ENCODE results near the gene FANCE. TPM values are rescaled to one million over a fixed set of nuclear protein-coding genes. Genes with fewer than 3 reads are reported as not detected.

Gene FANCE
- total RNA-seq, 4 donors from 2014 or later: 4.1 to 6.6 (median 6.2) TPM

DNA sequence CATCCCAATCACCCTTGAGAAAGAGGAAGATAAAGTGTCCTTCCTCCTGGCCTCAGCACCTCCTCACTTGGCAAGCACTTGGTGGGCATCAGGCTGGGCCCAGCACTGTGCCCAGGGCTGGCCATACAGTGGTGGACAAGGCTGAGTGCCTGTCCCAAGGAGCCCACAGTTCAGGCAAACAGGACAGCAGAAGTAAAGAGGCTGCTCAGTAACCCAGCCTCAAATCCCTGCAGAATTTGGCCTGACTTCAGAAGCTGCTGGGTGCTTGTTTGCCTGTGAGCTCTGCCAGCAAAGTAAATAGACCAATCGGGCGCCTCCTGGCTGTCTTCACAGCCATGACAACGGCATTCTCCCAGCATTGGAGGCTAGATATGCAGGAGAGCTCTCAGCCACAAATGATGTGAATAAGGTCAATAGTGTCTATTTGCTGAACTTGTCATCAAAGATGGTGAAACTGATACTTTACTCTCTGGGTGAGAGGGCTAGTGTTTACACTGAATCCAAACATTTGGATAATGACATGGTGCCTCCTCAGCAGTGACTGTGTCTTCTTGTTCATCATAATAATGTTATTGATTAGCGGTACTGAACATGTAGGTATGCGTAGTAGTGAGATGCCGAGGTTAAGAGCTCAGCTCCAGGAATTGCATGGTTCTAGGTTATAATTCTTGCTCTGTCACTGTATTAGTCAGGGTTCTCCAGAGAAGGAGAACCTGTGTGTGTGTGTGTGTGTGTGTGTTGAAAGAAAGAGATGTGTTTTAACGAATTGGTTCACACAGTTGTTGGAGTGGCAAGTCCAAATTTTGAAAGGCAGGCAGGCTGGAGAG lies 36.9 kb upstream of the FANCE start:
- TF ChIP-seq, protein P1, sequence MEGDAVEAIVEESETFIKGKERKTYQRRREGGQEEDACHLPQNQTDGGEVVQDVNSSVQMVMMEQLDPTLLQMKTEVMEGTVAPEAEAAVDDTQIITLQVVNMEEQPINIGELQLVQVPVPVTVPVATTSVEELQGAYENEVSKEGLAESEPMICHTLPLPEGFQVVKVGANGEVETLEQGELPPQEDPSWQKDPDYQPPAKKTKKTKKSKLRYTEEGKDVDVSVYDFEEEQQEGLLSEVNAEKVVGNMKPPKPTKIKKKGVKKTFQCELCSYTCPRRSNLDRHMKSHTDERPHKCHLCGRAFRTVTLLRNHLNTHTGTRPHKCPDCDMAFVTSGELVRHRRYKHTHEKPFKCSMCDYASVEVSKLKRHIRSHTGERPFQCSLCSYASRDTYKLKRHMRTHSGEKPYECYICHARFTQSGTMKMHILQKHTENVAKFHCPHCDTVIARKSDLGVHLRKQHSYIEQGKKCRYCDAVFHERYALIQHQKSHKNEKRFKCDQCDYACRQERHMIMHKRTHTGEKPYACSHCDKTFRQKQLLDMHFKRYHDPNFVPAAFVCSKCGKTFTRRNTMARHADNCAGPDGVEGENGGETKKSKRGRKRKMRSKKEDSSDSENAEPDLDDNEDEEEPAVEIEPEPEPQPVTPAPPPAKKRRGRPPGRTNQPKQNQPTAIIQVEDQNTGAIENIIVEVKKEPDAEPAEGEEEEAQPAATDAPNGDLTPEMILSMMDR (IDR thresholded peaks at IDR 0.05): peak in 5 of 6 experiments; percentile 16 to 93 (median 88)
- TF ChIP-seq POLR2A (IDR thresholded peaks at IDR 0.05): no peak
- Histone ChIP-seq H3K9me3 (no peaks in the 10 kb centered on the region), H3K36me3 (peaks cover 16 to 21% of the 10 kb centered on the region in 2 donors), H3K4me3 (replicated peaks in 1 of 3) (no peak overlapping the region), H3K27ac (peak overlapping the region in 2 of 3 donors; percentile 12 to 23), H3K4me1 (peaks cover 8% of the 10 kb centered on the region in 2 donors), H3K27me3 (no peaks in the 10 kb centered on the region)
- WGBS, 2 donors: 48 to 59% methylated on average over 7 of the region's 7 CpGs
- DNase-seq: peak; percentile 89 to 90
- intact Hi-C loops (cut with DNase I): no loop called here

DNA sequence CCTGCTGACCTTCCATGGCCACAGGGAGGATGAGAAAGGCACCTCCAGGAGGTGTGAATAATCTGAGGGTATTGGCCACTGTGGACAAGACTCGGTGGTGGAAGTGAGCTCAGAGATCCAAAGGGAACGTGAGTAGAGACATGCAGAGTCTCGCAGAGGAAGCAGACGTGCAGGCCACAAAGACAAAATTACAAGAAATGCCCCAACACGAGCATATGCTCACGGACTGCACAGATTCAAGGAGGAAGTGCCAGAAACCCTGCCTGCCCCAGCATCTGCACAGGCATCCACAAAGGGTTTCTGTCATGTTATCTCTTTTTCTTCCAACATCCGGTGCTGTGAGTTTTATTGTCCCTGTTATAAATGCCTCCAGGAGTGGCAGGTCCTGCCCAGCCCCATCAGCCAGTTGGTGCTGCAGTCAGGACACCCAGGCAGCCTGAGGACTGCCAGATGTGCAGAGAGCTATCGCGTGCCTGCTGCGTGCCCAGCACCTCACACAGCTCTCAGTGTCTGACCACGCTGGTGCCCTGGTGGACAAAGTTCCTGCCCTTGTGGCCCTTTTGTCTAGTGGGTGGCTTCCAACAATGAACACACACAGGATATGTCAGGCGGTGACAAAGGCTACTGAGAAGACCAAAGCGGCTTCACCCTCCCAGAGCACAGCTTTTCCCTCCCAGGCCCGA lies 34.0 kb upstream of the FANCE start:
- no peak overlapping the region for H3K27ac ChIP-seq
- H3K4me3 ChIP-seq (replicated peaks in 1 of 3): no peak overlapping the region
- TF ChIP-seq, protein P1 (IDR thresholded peaks at IDR 0.05): no peak
- TF ChIP-seq POLR2A (IDR thresholded peaks at IDR 0.05): no peak
- intact Hi-C loops (cut with DNase I): no loop called here
- no peaks in the 10 kb centered on the region for H3K9me3 ChIP-seq
- H3K4me1 ChIP-seq: peaks cover 8% of the 10 kb centered on the region in 2 donors
- DNase-seq: no peak
- no peaks in the 10 kb centered on the region for H3K27me3 ChIP-seq
- 85 to 93% methylated on average over 11 to 14 of the region's 14 CpGs for WGBS, 2 donors
- peaks cover 15 to 16% of the 10 kb centered on the region in 2 donors for H3K36me3 ChIP-seq

DNA sequence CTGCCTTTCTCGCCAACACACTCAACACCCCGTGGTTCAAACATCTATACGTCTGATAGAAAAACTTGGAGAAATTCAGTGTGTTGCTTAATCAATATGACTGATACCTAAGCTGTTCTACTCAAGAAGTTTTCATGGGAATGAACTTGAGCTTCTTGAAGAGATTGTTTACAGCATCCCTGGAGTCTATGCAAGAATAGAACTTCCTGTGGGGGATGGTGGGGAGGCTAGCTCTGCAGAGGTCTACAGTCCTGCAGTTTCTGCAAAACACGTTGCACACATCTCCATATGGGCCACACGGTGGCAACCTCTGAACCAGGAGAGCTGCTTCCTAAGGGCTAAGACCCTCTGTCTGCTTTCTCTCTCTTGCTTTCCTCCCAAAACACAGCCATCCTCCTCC lies 32.7 kb upstream of the FANCE start:
- no peak for TF ChIP-seq POLR2A (IDR thresholded peaks at IDR 0.05)
- TF ChIP-seq, protein P1 (IDR thresholded peaks at IDR 0.05): no peak
- Histone ChIP-seq H3K4me3 (replicated peaks in 1 of 3) (no peak overlapping the region), H3K36me3 (peaks cover 21 to 22% of the 10 kb centered on the region in 2 donors), H3K4me1 (peaks cover 7 to 8% of the 10 kb centered on the region in 2 donors), H3K27ac (no peak overlapping the region), H3K27me3 (no peaks in the 10 kb centered on the region), H3K9me3 (no peaks in the 10 kb centered on the region)
- no peak for DNase-seq
- WGBS, 2 donors: 79% methylated on average over 5 of the region's 5 CpGs
- intact Hi-C loops (cut with DNase I): no loop called here

DNA sequence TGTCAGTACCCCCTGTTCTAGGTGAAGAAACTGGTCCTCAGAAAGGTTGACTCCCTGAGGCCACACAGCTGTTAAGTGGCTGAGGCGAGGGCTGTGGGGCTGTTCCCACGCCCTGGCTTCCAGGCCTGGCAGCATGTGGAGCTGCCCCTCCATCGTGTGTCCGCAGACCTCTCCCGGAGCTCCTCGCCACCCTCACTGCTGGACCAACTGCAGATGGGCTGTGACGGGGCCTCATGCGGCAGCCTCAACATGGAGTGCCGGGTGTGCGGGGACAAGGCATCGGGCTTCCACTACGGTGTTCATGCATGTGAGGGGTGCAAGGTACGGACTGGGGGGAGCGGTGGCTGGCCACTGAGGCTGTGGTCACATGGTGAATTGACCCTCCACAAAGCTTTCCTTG lies 32.2 kb upstream of the FANCE start:
- no peaks in the 10 kb centered on the region for H3K27me3 ChIP-seq
- 87% methylated on average over 4 of the region's 14 CpGs; no CpG with 5 or more reads in 1 of the 2 donors for WGBS, 2 donors
- H3K36me3 ChIP-seq: peaks cover 26 to 28% of the 10 kb centered on the region in 2 donors
- DNase-seq: no peak
- TF ChIP-seq, protein P1 (IDR thresholded peaks at IDR 0.05): no peak
- TF ChIP-seq POLR2A (IDR thresholded peaks at IDR 0.05): no peak
- H3K4me3 ChIP-seq (replicated peaks in 1 of 3): no peak overlapping the region
- H3K27ac ChIP-seq: no peak overlapping the region
- no peaks in the 10 kb centered on the region for H3K9me3 ChIP-seq
- peaks cover 2% of the 10 kb centered on the region in 2 donors for H3K4me1 ChIP-seq
- intact Hi-C loops (cut with DNase I): no loop called here

DNA sequence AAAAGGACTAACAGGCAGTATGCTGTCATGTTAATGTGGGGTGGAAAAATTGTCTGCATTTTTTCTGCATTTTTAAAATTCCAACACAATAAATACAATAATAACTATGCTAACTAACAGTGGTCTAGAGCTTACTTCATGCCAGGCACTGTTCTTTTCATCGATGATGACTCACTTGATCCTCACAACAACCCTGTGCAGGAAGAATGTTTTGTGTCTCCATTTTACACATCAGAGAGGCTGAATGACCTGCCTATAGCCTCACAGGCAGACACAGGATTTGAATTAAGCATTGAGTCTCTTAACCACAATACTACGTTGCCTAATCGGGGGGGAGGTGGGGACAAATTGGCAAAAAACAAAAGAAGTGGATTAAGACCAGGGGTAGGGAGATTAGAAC lies 26.9 kb upstream of the FANCE start:
- 89 to 93% methylated on average over 3 of the region's 3 CpGs for WGBS, 2 donors

More for the DNA sequence above, 26.9 kb upstream of the FANCE start:
- Histone ChIP-seq H3K36me3 (peaks cover 41 to 48% of the 10 kb centered on the region in 2 donors), H3K4me1 (no peaks in the 10 kb centered on the region), H3K9me3 (no peaks in the 10 kb centered on the region), H3K27me3 (no peaks in the 10 kb centered on the region), H3K27ac (no peak overlapping the region), H3K4me3 (replicated peaks in 1 of 3) (no peak overlapping the region)
- no peak for DNase-seq
- TF ChIP-seq, protein P1 (IDR thresholded peaks at IDR 0.05): no peak
- TF ChIP-seq POLR2A (IDR thresholded peaks at IDR 0.05): no peak
- intact Hi-C loops (cut with DNase I): no loop called here
